PC-9 (cell line): Measurements from ENCODE around the gene MCTP1. TPM values are rescaled to one million over a fixed set of nuclear protein-coding genes. Genes with fewer than 3 reads are reported as not detected.

Experiments used
- BruUV-seq: library from RNA; stranded (reverse); fragments of 400-500 nt; replicated peaks from 2 replicates; lab custom pipeline; 2021; lab: Mats Ljungman, UMichigan
- CTCF ChIA-PET: fragments of 300-600 bp; sonication (Branson Sonifier 250); formaldehyde crosslinking; loops from one replicate; lab custom pipeline; 2022; ENCODE audit warnings: antibody characterized with exemption; lab: Charles Lee
- POLR2A ChIA-PET: fragments of 300-600 bp; sonication (Branson Sonifier 250); formaldehyde crosslinking; loops from one replicate; lab custom pipeline; 2022; ENCODE audit warnings: antibody characterized with exemption; ENCODE audit not compliant: unreplicated experiment; lab: Charles Lee
- DNase-seq, 2 experiments: peaks; one replicate each; pipeline versions ENCODE4 v3.0.0 to v3.0.0-alpha.2; 2015 to 2022; ENCODE audit warnings: mixed read lengths in 1 of 2
- H2AFZ ChIP-seq: fragments of 200-600 bp; sonication (generic); 2 replicates; pipeline ENCODE4 v1.8.1; 2017; ENCODE audit warnings: antibody characterized with exemption
- H3F3A ChIP-seq: fragments of 200-600 bp; sonication (generic); 2 replicates; pipeline ENCODE4 v1.8.1; 2017; ENCODE audit warnings: antibody characterized with exemption, mild to moderate bottlenecking, low read depth; ENCODE audit not compliant: insufficient read depth
- H3K27ac ChIP-seq: fragments of 200-600 bp; sonication (generic); 2 replicates; pipeline ENCODE4 v1.6.1; 2016; ENCODE audit warnings: mixed run types
- H3K27me3 ChIP-seq: fragments of 200-600 bp; sonication (generic); 2 replicates; pipeline ENCODE4 v1.6.1; 2016; ENCODE audit warnings: low read depth, mixed run types; ENCODE audit not compliant: insufficient read depth
- H3K36me3 ChIP-seq: fragments of 200-600 bp; sonication (generic); 2 replicates; pipeline ENCODE4 v1.6.1; 2016; ENCODE audit warnings: low read depth, mixed run types
- H3K4me1 ChIP-seq: fragments of 200-600 bp; sonication (generic); replicated peaks from 2 replicates; pipeline ENCODE4 v1.6.1; 2016; ENCODE audit warnings: mixed run types; ENCODE audit not compliant: insufficient read depth
- H3K4me2 ChIP-seq: fragments of 200-600 bp; sonication (generic); 2 replicates; pipeline ENCODE4 v1.6.1; 2017; ENCODE audit warnings: mixed run types
- H3K4me3 ChIP-seq: fragments of 200-600 bp; sonication (generic); 2 replicates; pipeline ENCODE4 v1.6.1; 2016; ENCODE audit warnings: mixed run types
- H3K79me2 ChIP-seq: fragments of 200-600 bp; sonication (generic); 2 replicates; pipeline ENCODE4 v1.6.1; 2017; ENCODE audit warnings: low read depth, mixed run types
- H3K9me2 ChIP-seq: fragments of 200-600 bp; sonication (generic); 2 replicates; pipeline ENCODE4 v1.8.1; 2017; ENCODE audit warnings: mild to moderate bottlenecking; ENCODE audit not compliant: insufficient read depth
- H3K9me3 ChIP-seq: fragments of 200-600 bp; sonication (generic); 2 replicates; pipeline ENCODE4 v1.8.1; 2016; ENCODE audit warnings: low read depth; ENCODE audit not compliant: insufficient read depth
- H4K20me1 ChIP-seq: fragments of 200-600 bp; sonication (generic); 2 replicates; pipeline ENCODE4 v1.8.1; 2017; ENCODE audit not compliant: insufficient read depth
- EZH2 ChIP-seq: fragments of 200-600 bp; sonication (generic); IDR thresholded peaks from 2 replicates; pipeline ENCODE4 v1.8.0; 2017; ENCODE audit warnings: antibody characterized with exemption, low read depth
- intact Hi-C: fragments of 100-400 bp; cut with micrococcal nuclease; formaldehyde crosslinking; loops from one replicate; pipeline ENCODE4 v1.10.0; 2022; ENCODE audit not compliant: unreplicated experiment
- total RNA-seq: library from RNA; stranded (reverse); gene quantifications from 2 replicates; pipeline ENCODE4 v1.2.3, GENCODE V29; 2021
- TF ChIP-seq, protein P1 (sequence below): fragments of 200-600 bp; sonication (generic); conservative IDR thresholded peaks from 2 replicates; pipeline ENCODE4 v1.6.1; 2017; ENCODE audit warnings: mixed run types, antibody characterized with exemption, mild to moderate bottlenecking, moderate library complexity

MCTP1 gene
- total RNA-seq, 1 experiment from 2014 or later, result 3.9 TPM

GRCh38 chr5:95063492-95063891 lies 221.4 kb downstream of the MCTP1 start:
- Histone ChIP-seq H3K4me3 (no peak overlapping the region), H3K36me3 (no peaks in the 10 kb centered on the region), H3K9me3 (no peaks in the 10 kb centered on the region), H2AFZ (no peak overlapping the region), H3K4me1 (no peaks in the 10 kb centered on the region), H3K9me2 (no peaks in the 10 kb centered on the region), H3K27me3 (no peaks in the 10 kb centered on the region), H3F3A (no peaks in the 10 kb centered on the region), H3K79me2 (no peaks in the 10 kb centered on the region), H3K4me2 (no peak overlapping the region), H3K27ac (no peak overlapping the region), H4K20me1 (no peaks in the 10 kb centered on the region)
- no peak for DNase-seq
- ChIA-PET POLR2A (no interaction called here), CTCF (no interaction called here)
- intact Hi-C loops, result no loop called here
- no TSS peak for BruUV-seq
- TF ChIP-seq, protein P1, sequence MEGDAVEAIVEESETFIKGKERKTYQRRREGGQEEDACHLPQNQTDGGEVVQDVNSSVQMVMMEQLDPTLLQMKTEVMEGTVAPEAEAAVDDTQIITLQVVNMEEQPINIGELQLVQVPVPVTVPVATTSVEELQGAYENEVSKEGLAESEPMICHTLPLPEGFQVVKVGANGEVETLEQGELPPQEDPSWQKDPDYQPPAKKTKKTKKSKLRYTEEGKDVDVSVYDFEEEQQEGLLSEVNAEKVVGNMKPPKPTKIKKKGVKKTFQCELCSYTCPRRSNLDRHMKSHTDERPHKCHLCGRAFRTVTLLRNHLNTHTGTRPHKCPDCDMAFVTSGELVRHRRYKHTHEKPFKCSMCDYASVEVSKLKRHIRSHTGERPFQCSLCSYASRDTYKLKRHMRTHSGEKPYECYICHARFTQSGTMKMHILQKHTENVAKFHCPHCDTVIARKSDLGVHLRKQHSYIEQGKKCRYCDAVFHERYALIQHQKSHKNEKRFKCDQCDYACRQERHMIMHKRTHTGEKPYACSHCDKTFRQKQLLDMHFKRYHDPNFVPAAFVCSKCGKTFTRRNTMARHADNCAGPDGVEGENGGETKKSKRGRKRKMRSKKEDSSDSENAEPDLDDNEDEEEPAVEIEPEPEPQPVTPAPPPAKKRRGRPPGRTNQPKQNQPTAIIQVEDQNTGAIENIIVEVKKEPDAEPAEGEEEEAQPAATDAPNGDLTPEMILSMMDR, result no peak
- TF ChIP-seq EZH2, result no peak

DNA sequence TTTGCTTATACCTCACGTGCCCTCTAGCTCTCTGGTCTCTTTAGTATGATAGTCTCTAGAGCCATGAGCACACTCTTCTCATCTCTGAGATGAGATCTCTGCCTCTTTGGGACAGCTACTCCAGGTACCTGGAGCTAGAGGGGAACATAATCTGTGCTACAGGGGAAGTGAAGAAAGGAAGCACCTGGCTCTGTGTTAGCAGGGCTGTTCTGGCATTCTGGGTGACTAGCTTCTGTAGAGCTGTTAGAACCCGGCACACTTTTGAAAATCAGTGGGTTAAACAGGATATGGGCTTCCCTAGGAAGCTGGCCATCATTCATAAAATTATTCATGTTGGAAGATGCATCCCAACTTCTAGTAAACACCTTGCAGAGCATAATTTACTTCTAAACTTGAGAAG lies 224.8 kb downstream of the MCTP1 start:
- Histone ChIP-seq H3K4me2 (no peak overlapping the region), H3K4me1 (no peaks in the 10 kb centered on the region), H3K9me2 (no peaks in the 10 kb centered on the region), H3K4me3 (no peak overlapping the region), H4K20me1 (no peaks in the 10 kb centered on the region), H2AFZ (no peak overlapping the region), H3K9me3 (no peaks in the 10 kb centered on the region), H3F3A (no peaks in the 10 kb centered on the region), H3K79me2 (no peaks in the 10 kb centered on the region), H3K36me3 (no peaks in the 10 kb centered on the region), H3K27ac (no peak overlapping the region), H3K27me3 (no peaks in the 10 kb centered on the region)
- ChIA-PET POLR2A (no interaction called here), CTCF (no interaction called here)
- no TSS peak for BruUV-seq
- TF ChIP-seq EZH2, result no peak
- TF ChIP-seq, protein P1, result no peak
- intact Hi-C loops, result no loop called here
- DNase-seq, result no peak

- H3K27ac ChIP-seq, result no peak overlapping the region
- DNase-seq, result no peak
- H3K36me3 ChIP-seq, result no peaks in the 10 kb centered on the region
- no peaks in the 10 kb centered on the region for H3K79me2 ChIP-seq
- ChIA-PET CTCF (no interaction called here), POLR2A (no interaction called here)
- no peak overlapping the region for H3K4me2 ChIP-seq
- H3K9me2 ChIP-seq, result no peaks in the 10 kb centered on the region
- no peak overlapping the region for H2AFZ ChIP-seq
- no peak overlapping the region for H3K4me3 ChIP-seq
- H3K4me1 ChIP-seq, result no peaks in the 10 kb centered on the region
- TF ChIP-seq, protein P1, result no peak
- no peak for TF ChIP-seq EZH2
- no peaks in the 10 kb centered on the region for H3F3A ChIP-seq
- BruUV-seq, result no TSS peak
- no peaks in the 10 kb centered on the region for H4K20me1 ChIP-seq
- H3K27me3 ChIP-seq, result no peaks in the 10 kb centered on the region
- intact Hi-C loops, result no loop called here
- H3K9me3 ChIP-seq, result no peaks in the 10 kb centered on the region
These were observed 225.3 kb downstream of the MCTP1 start for GRCh38 chr5:95059636-95060035.
